ENCODE results near the gene SPCS3.
"Not testable (repeated sequence)": the region's sequence is repeated elsewhere in the genome, so short reads cannot be mapped to it uniquely, and the experiment has no call there.

SPCS3 gene

DNA sequence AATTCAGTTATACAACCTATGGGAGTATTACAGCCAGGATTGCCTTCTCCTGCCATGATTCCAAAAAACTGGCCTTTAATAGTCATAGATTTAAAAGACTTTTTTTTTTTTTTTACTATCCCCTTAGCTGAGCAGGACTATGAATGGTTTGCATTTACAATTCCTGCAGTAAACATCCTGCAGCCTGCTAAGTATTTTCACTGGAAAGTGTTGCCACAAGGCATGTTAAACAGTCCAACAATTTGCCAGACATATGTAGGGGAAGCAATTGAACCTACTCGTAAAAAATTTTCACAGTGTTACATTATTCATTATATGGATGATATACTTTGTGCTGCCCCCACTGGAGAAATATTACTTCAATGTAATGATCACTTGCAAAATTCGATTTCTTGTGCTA is 27.1 kb downstream of the SPCS3 start:
- DNase-seq (ENCODE audit: low read depth in 2 of 2) = not testable (repeated sequence)

DNA sequence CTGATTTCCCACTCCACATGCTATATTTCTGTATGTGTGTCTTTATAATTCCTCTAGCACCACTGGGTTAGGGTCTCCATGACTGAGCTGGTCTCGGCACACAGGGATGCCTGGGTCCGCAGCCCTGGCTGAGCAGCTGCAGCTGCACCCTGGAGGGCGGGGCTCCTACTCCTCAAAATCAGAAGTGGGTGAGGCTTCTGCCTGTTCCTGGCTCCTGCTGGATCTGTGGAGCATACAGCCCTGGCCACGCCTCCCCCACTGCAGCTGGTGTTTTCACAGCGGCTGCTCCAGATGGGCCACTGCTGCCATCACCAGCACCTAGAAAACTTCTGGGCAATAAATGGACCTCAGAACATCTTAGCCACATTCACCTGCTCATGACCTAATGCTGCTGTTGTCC is 30.9 kb downstream of the SPCS3 start:
- DNase-seq (ENCODE audit: low read depth in 2 of 2) = no peak

DNA sequence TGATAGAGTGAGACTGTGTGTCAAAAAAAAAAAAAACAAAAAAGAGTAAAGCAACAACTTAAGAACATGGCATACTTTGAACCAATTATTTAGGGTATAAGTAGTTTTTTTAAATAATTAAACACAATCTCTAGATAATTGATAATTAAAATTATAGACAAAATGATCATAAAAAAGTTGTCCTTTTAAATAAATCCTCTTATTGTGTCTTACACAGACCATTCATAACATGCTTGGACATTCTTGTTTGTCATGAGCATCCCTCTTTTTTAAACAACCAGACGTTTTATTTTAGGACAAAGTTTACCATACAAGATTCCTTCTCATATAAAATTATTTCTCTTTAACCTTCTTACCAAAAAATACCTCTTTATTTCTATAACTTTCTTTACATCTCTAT is 35.1 kb downstream of the SPCS3 start:
- DNase-seq (ENCODE audit: low read depth in 2 of 2) = no peak

DNA sequence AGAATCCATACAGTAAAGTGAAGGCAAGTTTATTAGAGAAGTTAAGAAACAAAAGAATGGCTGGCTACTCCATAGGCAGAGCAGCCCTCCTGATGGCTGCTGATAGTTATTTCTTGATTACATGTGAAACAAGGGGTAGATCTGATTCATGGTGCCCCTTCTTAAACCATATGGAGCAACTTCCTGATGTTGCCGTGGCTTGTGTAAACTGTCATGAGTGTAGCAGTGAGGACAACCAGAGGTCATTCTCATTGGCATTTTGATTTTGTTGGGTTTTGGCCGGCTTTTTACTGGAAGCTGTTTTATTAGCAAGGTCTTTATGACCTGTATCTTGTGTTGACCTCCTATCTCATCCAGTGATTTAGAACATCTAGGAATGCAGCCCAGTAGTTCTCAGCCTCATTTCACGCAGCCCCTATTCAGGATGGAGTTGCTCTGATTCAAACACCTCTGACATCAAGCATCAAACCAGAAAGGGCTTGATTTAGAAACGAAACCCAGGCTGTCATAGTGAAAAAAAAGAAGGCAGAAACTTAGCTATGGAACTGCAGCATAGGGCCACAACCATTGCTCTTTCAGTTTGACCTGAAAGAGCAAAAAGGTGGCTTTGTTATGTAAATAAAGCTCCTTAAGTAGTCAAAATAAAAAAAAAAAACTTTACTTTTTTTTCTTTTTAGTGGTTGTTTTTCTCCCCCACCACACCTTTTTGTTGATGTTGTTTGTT is 37.8 kb downstream of the SPCS3 start:
- no peak for DNase-seq (ENCODE audit: low read depth in 2 of 2)

DNA sequence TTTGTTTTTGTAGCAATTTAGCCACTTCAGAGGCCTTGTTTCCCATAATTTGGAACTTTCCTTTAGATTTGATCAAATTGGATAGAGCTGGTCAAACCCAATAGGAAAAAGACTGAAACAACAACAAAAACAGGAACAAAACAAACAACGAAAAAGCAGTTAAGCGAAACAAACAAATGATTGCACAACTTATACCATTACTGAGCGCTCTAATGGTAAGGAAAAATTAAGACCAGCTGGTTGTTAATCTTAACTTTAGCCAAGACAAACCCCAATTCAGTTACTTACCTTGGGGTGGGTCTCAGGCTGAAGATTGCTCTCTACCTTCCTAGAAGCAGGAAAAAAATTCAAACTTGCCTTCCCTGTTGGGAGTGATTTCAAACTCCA is 38.3 kb downstream of the SPCS3 start:
- no peak for DNase-seq (ENCODE audit: low read depth in 2 of 2)

DNA sequence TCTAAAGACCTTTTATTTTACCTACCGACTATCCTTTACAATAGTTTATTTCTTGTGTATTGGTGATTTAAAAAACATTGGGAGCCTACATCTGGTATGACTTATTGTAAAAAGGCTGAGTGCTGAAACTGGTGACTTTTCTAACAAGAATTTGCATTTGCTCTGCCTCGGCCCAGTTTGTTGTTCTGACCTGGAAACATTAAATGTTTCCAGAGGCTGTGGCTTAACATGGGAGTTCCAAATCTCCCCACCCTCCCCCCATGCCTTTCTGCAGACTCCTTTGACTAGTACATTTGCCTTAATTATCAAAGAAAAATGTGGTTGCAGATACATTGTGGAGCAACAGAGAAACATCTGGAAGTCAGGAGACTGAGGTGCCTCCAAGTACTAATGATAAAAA is 39.8 kb downstream of the SPCS3 start:
- DNase-seq (ENCODE audit: low read depth in 2 of 2) = no peak

DNA sequence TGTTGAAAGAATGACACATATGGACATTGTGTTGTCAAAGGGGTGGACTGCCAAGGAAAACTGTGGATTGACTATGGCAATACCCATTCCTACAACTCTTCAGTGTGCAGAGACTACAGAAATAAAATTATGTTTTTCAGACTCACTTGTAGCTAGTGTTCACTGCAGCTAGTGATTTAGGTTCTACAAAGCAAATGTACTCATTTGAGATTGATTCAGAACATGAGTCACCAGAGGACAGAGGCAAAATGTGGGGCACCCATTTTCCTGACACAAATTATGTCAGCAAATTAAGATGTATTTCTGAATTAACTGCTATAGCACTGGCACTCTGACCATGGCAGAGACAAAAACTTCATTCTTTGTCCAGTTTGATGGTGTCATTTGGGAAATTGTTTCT is 40.7 kb downstream of the SPCS3 start:
- DNase-seq (ENCODE audit: low read depth in 2 of 2) = no peak

DNA sequence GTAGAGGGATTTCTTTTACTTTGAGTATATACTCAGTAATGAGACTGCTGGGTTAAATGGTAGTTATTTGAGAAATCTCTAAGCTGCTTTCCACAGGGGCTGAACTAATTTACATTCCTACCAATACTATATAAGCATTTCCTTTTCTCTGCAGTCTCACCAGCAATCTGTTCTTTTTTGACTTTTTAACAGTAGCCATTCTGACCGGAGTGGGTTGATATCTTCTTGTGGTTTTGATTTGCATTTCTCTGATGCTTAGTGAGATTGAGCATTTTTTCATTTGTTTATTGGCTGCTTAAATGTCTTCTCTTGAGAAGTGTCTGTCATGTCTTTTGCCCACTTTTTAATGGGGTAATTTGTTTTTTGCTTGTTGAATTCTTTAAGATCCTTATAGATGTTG is 43.3 kb downstream of the SPCS3 start:
- DNase-seq (ENCODE audit: low read depth in 2 of 2) = no peak

DNA sequence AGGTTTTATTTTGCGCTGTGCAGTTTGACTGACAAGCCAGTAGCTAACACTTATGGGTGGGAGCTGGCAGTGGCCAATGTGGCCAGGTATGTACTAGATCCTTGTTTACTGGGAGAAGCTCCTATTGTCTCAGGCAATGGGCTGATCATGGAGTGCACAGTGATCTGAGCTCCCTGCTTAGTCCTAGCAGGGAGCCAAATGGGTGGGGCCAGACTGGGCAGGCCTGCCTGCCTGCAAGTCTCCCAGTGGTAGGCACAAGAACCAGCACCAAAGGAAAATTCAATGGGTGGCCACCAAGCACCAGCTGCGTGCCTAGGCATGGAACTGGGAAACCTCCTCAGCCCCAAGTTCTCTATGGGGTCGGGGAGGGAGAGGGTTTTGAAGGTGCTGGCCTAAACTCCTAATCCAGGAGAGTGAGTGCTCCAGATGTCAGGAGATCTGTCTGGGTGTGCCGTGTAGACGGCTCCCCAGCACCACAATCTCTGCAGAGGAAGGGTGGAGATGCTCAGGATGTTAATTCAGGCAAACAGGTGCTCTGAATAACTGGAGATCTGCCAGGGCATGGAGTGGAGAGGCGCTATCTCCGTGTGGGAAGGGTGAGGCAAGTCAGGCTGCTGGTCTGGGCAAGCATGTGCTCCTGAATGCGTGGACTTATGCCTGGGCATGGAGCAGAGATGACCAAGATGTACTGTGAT is 48.2 kb downstream of the SPCS3 start:
- DNase-seq (ENCODE audit: low read depth in 2 of 2) = no peak

DNA sequence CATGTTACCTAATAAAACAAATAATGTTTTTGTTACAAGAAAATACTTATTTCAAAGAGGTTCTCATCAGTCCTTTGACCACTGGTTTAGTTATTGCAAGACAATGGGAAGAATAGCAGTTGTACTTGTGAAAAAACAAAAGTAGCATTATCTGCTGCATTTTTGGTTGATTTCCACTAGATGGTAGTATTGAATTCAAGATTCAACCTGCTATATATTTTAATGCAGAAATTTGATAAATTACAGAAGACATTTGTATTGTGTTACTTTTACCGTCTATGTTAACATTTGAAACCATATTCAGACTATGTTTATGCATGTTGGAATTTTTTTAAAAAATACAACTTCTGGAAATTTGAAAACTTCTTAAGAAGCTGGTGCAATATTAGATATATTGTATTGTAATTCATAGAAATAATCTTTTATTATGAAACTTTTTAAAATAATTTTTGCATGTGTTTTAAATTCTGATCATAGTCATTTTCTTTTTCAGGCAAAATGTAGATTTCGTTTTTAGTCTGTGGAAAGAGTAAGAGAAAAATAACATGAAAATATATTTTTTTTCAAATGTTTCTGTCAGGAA is 56.4 kb downstream of the SPCS3 start:
- no peak for DNase-seq (ENCODE audit: low read depth in 2 of 2)

DNA sequence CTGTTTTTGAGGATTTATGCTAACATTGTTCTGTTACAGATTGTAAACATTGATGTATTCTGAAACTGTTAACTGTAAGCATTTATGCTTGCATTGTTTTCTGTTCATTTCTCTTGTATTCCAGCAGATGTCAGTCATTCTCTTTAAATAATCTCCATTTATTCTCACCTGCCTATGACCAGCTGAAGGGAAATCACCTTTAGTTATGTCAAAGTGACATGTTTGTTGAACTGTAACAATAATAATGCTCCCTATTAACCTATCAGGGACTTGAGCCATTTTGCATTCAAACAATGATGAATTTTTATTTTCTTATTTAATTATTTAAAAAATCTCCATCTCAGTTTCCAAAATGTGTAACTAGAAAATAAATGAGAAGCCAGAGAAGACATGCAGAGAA is 58.0 kb downstream of the SPCS3 start:
- DNase-seq (ENCODE audit: low read depth in 2 of 2) = no peak

DNA sequence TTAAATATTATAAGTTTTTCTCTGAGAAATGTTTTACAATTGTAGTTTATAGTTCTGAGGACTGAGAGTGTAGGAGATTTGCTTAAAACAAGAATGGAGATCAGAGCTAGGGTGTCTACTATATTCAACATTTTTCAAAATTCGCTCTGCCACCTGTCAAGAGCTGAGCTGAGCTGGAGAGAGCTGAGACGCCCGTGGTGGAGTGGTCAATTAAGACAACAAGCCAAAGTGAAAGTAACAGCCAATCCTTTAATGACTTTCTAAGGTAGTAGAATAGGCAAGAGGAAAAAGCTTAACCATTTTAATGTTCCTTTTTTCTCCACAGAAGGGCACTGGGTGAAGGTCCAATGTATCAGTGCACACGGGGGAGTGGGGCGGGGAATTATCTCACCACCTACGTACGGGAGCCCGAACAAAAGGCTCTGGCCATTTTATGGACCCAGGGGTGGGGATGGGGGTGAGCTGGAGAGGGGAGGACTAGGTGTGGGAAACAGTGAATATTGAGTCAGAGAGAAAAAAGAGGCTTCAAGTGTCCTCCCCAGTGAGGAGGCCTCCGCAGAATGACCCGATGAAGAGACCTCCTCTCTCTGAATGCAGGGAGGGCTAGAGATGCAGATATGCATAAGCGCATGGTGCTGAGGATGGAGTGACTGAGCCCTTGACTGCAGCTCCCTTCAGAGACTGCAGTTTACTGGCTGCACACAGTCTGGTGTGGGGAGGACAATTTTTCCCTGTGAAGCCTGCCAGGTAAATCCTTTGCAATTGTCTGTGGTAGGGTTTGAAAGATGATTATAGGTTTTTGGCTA is 60.8 kb downstream of the SPCS3 start:
- DNase-seq (ENCODE audit: low read depth in 2 of 2) = no peak

Data from stimulated activated CD4-positive, alpha-beta T cell treated with anti-CD3 and anti-CD28 coated beads, Interleukin-4, amount 100 ng/mL, for 48 hours (primary cell).